RKO (cell line): ENCODE results near the gene RAG1.
"Not testable (repeated sequence)": the region's sequence is repeated elsewhere in the genome, so short reads cannot be mapped to it uniquely, and the experiment has no call there.

Source experiments
- DNase-seq: peaks from one replicate; pipeline ENCODE4 v3.0.0-alpha.2; 2016; ENCODE audit warnings: low spot score

Gene RAG1

GRCh38 chr11:36567694-36568093 is at the start of gene RAG1:
Gene RAG1 (plus strand): TSS chr11:36568007. CDS start chr11:36573305, 5,298 bp downstream.
- no peak for DNase-seq

GRCh38 chr11:36530840-36531239 is 37.0 kb upstream of the RAG1 start:
- DNase-seq = no peak

DNA sequence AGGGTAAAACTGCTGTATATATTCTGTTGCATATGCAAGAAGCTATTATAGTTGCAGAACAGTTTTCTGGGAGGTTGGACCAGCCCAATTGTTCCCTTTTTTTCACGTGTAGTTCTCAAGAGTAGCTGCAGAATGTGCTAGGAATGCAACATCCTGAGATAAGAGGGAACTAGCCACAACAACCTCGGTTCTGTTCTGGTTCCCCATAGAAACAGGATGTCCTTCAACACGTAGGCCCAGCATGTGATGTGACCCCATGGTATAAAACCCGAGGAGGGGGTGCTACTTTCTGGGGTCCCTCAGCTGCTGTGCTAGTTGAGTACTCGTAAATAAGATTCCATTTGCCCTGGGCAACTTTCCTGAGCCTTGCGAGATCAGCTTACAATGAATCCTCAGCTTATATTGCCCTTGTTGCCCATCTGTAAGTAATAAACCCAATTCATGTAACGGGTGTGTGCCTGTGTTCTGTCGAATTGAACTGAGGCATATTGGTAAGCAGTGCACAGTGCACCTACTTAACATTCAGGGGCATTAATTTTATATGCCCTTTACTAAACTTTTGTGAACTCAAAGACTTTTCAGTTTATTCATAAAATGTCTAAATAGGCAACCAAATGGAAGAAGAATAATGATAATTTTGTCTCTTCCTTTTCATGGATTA is 34.7 kb upstream of the RAG1 start:
- no peak for DNase-seq

DNA sequence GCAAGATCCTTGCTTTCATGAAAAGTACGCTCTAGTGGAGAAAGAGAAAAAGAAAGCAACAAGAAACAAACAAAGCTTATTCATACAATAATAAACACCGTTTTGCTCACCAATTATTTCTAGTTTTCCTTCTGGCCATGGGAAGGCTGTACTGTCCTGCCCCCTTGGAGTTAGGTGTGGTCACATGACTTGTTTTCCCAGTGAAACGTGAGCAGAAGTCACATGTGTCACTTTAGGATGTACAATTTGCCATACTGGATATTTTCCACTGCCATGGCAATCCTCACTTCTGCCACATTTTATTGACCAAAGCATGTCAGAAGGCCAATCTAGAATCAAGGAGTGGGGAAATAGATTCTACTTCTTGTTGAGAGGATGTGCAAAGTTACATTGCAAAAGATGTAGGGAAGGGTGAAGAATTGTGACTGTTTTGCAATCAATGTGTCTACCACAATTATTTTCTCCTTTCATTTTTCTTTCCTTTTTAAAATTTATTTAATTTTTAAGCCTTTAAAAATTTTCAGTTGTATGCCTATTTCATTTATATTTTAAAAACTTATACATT is 33.4 kb upstream of the RAG1 start:
- no peak for DNase-seq

DNA sequence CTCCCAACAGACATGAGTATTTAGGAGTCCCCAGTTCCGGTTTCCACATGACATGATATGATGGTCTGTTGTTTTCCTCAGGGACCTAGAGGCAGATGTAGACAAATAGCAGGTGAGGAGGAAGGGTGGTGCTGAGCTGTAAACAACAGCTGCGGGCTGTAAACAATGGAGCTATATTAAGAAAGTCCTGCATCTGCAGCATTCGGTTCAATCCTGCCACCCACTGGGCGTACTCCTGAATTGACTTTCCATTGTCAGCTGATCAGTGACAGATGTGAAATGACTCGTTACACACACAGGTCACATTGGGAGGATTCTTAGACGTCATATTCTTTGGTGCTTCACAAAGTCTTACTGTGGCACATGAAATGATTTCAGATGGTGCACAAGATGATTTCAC is 26.8 kb upstream of the RAG1 start:
- peak; percentile 36 for DNase-seq

DNA sequence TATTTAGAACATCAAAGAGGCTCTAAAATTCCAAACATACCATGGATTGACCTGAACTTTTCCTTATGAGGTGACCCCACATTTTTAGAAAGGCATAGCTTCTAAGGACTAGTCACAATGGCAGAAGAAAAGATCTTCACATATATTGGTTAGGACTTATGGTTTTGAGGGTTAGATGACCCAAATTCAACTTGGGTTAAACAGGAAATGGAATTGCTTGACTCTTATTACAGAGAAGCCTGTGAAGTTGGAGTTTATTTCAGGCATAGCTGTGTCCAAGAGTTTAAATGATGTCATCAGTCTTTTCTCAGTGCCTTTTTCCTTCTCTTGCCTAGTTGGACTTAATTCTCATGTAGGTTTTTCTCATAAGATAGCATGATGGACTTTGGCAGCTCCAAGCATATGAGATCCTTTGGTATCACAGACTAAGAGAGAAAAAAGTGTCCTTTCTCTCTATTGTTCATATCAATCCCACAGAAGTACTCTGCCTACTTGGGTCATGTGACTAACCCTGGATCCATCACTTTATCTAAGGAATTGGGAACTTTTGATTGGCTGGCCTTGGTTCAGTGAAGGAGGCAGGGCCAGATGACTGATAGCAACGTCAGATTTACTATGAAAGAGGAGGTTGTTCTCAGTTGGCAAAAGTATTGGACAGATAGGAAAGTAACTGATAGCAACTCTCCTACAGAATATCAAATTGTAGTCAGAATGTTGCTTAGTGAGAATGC is 17.3 kb upstream of the RAG1 start:
- no peak for DNase-seq

- not testable (repeated sequence) for DNase-seq
Observed at GRCh38 chr11:36557390-36557789, 10.4 kb upstream of the RAG1 start.

DNA sequence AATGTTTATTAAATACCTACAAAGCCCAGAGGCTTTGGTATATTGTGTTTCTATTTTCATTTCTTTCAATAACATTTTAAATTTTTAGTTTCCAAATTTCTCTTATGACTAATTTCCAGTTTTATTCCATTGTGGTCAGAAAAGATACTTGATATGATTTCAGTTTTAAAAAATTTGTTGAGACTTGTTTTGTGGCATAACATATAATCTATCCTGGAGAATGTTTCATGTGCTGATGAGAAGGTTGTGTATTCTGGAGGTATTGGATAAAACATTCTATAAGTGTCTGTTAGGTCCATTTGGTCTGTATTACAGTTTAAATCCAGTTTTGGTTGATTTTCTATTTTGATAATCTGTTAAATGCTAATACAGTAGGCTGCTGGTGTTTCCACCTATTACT is 9.8 kb upstream of the RAG1 start:
- DNase-seq = no peak

GRCh38 chr11:36558571-36559413 is 9.0 kb upstream of the RAG1 start:
- no peak for DNase-seq

DNA sequence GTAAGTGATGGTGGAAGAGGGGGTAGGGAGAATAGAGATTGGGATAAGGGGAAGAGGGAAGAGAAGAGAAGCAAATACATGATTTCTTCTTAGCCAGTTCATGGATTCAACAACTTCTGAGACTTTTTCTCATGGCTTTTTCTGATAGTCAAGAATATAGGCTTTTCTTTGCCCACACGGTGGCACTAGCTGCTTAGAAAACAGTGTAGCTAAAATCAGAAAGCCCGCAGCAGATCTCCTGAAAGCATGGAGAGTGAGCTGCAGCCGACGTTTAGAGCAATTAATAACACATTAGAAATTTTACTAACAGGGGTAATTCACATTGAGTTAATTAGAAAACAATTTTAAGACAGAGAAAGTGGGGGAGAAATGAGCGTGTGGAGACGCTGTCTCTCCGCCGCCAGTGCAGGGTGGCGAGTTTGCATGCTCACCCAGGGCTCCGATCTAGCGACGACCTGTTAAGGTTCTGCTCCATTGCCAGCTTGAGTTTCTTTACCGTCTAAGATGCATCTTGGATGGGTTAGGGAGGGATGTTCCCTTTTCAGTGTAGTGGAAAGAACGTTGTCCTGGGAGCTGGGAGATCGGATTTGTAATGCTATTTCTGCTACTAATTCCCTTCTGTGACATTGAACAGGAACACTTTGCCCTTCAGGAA is 3.3 kb upstream of the RAG1 start:
- DNase-seq = peak; percentile 66

DNA sequence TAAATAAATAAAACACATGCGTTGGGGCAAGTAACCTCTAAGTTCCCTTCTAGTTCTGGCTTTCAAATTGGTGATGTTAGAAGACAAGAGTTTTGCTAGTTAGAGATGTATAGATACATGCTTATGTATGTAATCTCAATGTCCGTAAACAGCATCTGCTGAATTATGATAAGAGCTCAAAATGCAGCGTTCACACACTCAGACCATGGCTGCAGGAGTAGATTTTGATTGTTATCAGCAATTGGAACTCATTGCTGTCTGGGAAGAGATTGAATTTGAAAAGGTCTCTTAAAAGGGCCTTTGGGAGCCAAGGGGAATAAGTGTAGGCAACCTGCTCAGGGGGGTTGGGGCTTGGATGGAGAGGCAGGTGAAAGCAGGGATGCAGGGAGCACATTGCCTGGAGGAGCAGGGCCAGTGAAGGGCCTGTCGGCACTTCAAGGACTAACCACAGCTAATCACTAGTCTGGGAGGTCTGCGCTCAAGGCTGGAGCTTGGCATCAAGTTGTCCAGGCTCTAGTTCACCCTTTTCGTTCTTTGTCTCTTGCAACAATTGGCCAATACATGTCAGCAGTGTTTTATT is 2.7 kb upstream of the RAG1 start:
- DNase-seq = no peak

DNA sequence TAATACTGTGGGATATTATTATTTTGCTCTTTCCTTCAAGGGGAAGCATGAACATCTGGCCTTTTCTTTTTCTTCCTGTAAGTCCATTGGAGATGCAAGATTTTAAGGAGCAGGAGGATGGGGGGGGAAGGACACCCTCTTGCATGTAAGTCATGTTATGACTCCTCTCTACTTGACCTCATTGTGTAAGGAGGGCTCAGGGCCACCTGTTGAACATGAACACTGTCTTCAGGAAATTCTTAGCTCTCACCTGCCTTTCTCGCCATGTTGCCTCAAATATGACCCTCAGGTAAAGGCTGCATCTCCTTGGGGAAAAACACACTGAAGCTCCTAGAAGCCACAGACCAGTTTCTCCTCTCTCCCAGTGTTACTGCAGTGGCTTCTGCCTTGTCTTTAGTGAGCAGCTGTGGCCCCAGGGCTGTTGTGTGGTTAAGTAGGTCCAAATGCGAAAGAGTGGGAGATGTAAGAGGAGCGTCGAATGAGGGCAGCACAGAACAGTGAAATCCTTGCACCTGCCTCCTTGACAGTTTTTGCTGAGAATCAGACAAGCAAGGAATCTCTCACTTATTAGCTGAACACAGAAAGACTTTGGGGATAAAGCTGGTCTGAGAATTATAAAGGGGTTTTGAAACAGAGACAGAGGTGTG is 1.3 kb upstream of the RAG1 start:
- DNase-seq = no peak

DNA sequence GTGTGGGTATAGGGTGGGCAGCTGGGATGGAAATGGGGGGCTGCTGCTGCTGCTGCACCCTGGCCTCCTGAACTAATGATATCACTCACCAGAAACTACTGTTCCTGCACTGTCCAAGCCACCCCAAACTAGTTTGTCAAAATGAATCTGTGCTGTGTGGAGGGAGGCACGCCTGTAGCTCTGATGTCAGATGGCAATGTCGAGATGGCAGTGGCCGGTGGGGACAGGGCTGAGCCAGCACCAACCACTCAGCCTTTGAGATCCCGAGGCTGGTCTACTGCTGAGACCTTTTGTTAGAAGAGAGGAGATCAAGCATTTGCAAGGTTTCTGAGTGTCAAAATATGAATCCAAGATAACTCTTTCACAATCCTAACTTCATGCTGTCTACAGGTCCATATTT is 1.3 kb downstream of the RAG1 start:
- no peak for DNase-seq

DNA sequence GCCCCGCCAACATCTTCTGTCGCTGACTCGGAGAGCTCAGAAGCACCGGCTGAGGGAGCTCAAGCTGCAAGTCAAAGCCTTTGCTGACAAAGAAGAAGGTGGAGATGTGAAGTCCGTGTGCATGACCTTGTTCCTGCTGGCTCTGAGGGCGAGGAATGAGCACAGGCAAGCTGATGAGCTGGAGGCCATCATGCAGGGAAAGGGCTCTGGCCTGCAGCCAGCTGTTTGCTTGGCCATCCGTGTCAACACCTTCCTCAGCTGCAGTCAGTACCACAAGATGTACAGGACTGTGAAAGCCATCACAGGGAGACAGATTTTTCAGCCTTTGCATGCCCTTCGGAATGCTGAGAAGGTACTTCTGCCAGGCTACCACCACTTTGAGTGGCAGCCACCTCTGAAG is 6.7 kb downstream of the RAG1 start:
- DNase-seq = no peak

- no peak for DNase-seq
Observed at GRCh38 chr11:36577373-36577772, 9.6 kb downstream of the RAG1 start.

GRCh38 chr11:36577859-36578258 is 10.1 kb downstream of the RAG1 start:
- DNase-seq = no peak

GRCh38 chr11:36578458-36578857 is 10.7 kb downstream of the RAG1 start:
- no peak for DNase-seq

DNA sequence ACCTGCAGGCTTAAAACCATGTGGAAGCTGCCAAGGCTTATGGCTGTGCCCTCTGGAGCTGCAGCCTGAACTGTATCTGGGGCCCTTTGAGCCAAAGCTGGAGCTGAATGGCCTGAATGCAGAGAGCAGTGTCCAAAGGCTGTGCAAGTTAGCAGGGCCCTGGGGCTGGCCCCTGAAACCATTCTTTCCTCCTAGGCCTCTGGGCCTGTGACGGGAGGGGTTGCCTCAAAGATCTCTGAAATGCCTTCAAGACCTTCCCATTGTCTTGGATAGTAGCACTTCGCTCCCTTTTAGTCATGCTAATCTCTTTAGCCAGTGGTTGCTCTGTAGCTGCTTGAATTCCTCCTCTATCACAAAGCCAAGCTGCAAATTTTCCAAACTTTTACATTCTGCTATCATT is 13.7 kb downstream of the RAG1 start:
- no peak for DNase-seq

- DNase-seq = no peak
Observed at GRCh38 chr11:36583667-36584066, 15.9 kb downstream of the RAG1 start.

- DNase-seq = no peak
Observed at GRCh38 chr11:36586543-36586942, 18.7 kb downstream of the RAG1 start.

GRCh38 chr11:36588099-36588498 is 20.3 kb downstream of the RAG1 start:
- DNase-seq = peak; percentile 21
